ENCODE results near the gene RHOJ. TPM values are rescaled to one million over a fixed set of nuclear protein-coding genes. Genes with fewer than 3 reads are reported as not detected.

RHOJ gene
- total and polyA plus RNA-seq, 10 of the 15 experiments (the other 5 are each of a cell fraction or from before 2014, with no cell fraction given), result not detected

GRCh38 chr14:63282997-63283883, 79.0 kb downstream of the RHOJ start (continued):
- TF ChIP-seq WRNIP1 (IDR thresholded peaks at IDR 0.05; ENCODE audit: borderline replicate concordance, low read depth, low read length) (no peak), ATF2 (IDR thresholded peaks at IDR 0.05; ENCODE audit: low read length) (peak; percentile 32; the same call in 1 of the 2 replicates), FOXM1 (IDR thresholded peaks at IDR 0.05; ENCODE audit: low read depth, low read length) (peak; percentile 35), SUPT20H (IDR thresholded peaks at IDR 0.05; ENCODE audit: borderline replicate concordance, control insufficient read depth, low read depth, low read length) (no peak), TCF3 (IDR thresholded peaks at IDR 0.05; ENCODE audit: borderline replicate concordance, insufficient read depth, low read depth, low read length) (no peak), RB1 (IDR thresholded peaks at IDR 0.05; ENCODE audit: borderline replicate concordance) (no peak), CEBPZ (IDR thresholded peaks at IDR 0.05; ENCODE audit: low read depth, low read length) (no peak), BMI1 (IDR thresholded peaks at IDR 0.05; ENCODE audit: borderline replicate concordance) (no peak), FOS (IDR thresholded peaks at IDR 0.05; ENCODE audit: borderline replicate concordance, extremely low read depth, insufficient read length) (no peak), ZBED1 (IDR thresholded peaks at IDR 0.05; ENCODE audit: borderline replicate concordance) (no peak), CREB1 (IDR thresholded peaks at IDR 0.05; ENCODE audit: low read depth) (peak; percentile 59), SMAD5 (IDR thresholded peaks at IDR 0.05; ENCODE audit: low read depth) (no peak), ZNF687 (IDR thresholded peaks at IDR 0.05) (no peak), CBX5 (IDR thresholded peaks at IDR 0.05; ENCODE audit: low read depth) (0 out of 2 replicates have a peak, but pooled peaks have one; percentile 23), NBN (IDR thresholded peaks at IDR 0.05) (no peak), ZNF274 (IDR thresholded peaks at IDR 0.05; ENCODE audit: insufficient read depth, insufficient read length) (no peak), ZNF207 (IDR thresholded peaks at IDR 0.05; ENCODE audit: borderline replicate concordance) (no peak), RUNX3 (IDR thresholded peaks at IDR 0.05; ENCODE audit: low read length) (peak; percentile 42), SUZ12 (IDR thresholded peaks at IDR 0.05; ENCODE audit: unreplicated experiment) (no peak)
- TF ChIP-seq, protein P1, sequence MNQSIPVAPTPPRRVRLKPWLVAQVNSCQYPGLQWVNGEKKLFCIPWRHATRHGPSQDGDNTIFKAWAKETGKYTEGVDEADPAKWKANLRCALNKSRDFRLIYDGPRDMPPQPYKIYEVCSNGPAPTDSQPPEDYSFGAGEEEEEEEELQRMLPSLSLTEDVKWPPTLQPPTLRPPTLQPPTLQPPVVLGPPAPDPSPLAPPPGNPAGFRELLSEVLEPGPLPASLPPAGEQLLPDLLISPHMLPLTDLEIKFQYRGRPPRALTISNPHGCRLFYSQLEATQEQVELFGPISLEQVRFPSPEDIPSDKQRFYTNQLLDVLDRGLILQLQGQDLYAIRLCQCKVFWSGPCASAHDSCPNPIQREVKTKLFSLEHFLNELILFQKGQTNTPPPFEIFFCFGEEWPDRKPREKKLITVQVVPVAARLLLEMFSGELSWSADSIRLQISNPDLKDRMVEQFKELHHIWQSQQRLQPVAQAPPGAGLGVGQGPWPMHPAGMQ (IDR thresholded peaks at IDR 0.05; ENCODE audit: borderline replicate concordance), result no peak
